Measurements from ENCODE around the gene RNF141.

The RNF141 gene

DNA sequence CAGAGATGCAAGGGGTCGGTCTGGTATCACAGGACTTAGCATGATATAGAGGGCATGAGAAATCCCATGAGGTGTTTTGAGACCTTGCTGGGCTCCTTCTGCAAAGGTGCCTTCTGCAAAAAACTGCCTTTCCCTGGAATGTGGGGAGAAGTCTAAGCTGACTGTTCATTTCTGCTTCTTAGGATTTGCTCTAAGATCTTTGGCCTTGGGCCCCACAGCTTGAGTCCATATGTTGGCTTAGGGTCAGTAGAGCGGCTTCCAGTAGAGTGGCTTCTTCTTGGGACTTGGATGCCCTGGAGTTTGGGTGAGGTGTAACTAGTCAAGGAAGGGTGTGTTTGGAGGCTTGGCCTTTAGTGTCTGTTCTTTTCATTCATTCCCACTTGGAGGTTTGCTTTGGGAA, 48.9 kb downstream of the RNF141 start:
- H3K36me3 ChIP-seq (ENCODE audit: insufficient read depth, low read length), result no peaks in the 10 kb centered on the region

GRCh38 chr11:10490398-10491241, 50.4 kb downstream of the RNF141 start:
- H3K27ac ChIP-seq, result no peak overlapping the region
- no peak overlapping the region for H3K4me3 ChIP-seq
- H3K9ac ChIP-seq (ENCODE audit: insufficient read length), result no peak overlapping the region
- no peaks in the 10 kb centered on the region for H3K36me3 ChIP-seq (ENCODE audit: insufficient read depth, low read length)
- TF ChIP-seq POLR2AphosphoS5 (IDR thresholded peaks at IDR 0.05; ENCODE audit: borderline replicate concordance, low read depth, low read length) (no peak), EZH2 (IDR thresholded peaks at IDR 0.05) (no peak), FOXP2 (optimal IDR thresholded peaks at IDR 0.05; ENCODE audit: control extremely low read depth, extremely low read length, insufficient read depth) (no peak)
- no peak for DNase-seq (ENCODE audit: low read depth, low spot score)
- no peaks in the 10 kb centered on the region for H3K9me3 ChIP-seq (ENCODE audit: low read depth, low read length)

More for the DNA sequence above, 48.9 kb downstream of the RNF141 start:
- TF ChIP-seq EZH2 (IDR thresholded peaks at IDR 0.05) (no peak), POLR2AphosphoS5 (IDR thresholded peaks at IDR 0.05; ENCODE audit: borderline replicate concordance, low read depth, low read length) (no peak), FOXP2 (optimal IDR thresholded peaks at IDR 0.05; ENCODE audit: control extremely low read depth, extremely low read length, insufficient read depth) (no peak)
- DNase-seq (ENCODE audit: low read depth, low spot score), result no peak
- H3K9ac ChIP-seq (ENCODE audit: insufficient read length), result no peak overlapping the region
- H3K4me3 ChIP-seq, result no peak overlapping the region
- no peak overlapping the region for H3K27ac ChIP-seq
- no peaks in the 10 kb centered on the region for H3K9me3 ChIP-seq (ENCODE audit: low read depth, low read length)

- H3K36me3 ChIP-seq (ENCODE audit: insufficient read depth, low read length), result no peaks in the 10 kb centered on the region
- DNase-seq (ENCODE audit: low read depth, low spot score), result no peak
- no peaks in the 10 kb centered on the region for H3K9me3 ChIP-seq (ENCODE audit: low read depth, low read length)
- H3K9ac ChIP-seq (ENCODE audit: insufficient read length), result no peak overlapping the region
- H3K27ac ChIP-seq, result no peak overlapping the region
- no peak overlapping the region for H3K4me3 ChIP-seq
- TF ChIP-seq FOXP2 (optimal IDR thresholded peaks at IDR 0.05; ENCODE audit: control extremely low read depth, extremely low read length, insufficient read depth) (no peak), POLR2AphosphoS5 (IDR thresholded peaks at IDR 0.05; ENCODE audit: borderline replicate concordance, low read depth, low read length) (no peak), EZH2 (IDR thresholded peaks at IDR 0.05) (no peak)
These were observed 51.0 kb downstream of the RNF141 start for GRCh38 chr11:10490032-10490397.

DNA sequence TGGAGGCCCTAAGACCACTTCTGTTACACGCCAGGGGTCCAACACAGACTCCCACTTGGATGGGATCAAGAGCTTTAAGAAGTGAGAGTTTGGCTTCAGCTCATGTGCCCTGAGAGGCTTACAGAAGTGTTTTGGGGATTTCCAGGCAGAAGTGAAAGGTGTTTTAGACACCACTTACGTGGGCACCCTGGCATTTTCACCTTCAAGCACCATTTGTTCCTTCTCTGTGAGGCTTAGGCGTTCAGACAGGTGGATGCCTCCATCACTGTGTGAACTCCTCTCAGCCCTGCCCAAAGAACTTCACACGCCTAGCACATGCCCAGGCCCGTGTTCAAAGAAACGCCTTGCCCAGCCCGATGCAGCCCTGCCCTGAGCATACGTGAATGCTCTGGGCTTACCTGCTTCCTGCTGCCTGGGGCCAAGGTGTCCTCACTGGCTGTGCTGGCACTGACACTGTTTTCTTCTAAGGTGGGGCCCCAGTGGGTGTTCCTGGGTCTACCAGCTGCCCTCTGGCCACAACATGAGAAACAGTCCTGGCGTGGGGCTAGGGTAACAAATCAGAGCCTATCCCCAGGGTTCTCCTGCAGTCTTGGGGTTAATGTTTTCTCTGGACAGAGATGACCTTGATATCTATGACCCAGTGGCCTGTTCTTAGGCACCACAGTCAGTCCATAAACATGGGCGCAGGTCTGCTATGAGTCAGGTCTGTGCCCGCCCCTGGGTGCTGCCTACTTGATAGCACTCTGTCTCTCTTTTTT, 51.9 kb downstream of the RNF141 start:
- Histone ChIP-seq H3K9me3 (ENCODE audit: low read depth, low read length) (no peaks in the 10 kb centered on the region), H3K27ac (no peak overlapping the region), H3K36me3 (ENCODE audit: insufficient read depth, low read length) (no peaks in the 10 kb centered on the region), H3K9ac (ENCODE audit: insufficient read length) (no peak overlapping the region), H3K4me3 (no peak overlapping the region)
- DNase-seq (ENCODE audit: low read depth, low spot score), result no peak
- TF ChIP-seq FOXP2 (optimal IDR thresholded peaks at IDR 0.05; ENCODE audit: control extremely low read depth, extremely low read length, insufficient read depth), result no peak

DNA sequence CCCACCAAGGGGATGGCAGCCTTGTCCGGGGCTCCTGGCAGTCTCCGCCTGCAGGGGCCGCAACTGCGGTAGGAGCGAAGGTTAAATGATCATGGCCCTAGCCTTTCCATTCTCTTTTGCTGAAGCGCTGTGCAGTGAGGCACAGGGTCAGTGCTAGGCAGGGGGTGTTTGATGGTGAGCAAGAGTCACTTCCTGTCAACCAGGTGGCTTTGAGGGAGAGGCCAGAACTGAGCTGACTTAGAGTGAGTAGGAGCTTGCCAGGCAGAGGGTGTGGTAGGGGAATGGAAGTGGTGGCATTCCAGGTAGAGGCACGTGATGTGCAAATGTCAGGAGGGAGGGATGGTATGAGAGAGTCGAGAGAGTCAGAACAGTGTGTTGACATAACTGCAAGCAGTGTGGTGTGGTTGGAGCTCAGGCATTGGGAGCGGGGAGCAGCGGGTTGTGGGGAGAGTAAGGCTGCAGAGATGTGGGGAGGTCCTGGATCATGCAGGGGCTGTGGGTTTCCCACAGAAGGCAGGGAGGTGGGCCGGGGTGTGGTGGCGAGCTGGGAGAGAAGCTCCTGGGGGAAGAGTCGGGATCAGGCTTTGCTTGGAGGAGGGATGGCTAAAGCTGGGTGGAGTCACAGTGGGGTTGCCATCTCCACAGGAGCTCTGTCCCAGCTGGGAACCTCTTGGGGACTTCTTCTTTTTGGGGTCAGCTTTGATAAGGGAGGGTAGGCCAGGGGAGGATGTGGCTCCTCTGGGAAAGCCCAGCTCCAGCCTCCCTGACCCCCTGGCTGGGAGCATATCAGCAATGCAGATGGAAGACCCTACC, 52.7 kb downstream of the RNF141 start:
- no peak for DNase-seq (ENCODE audit: low read depth, low spot score)
- Histone ChIP-seq H3K4me3 (no peak overlapping the region), H3K9me3 (ENCODE audit: low read depth, low read length) (no peaks in the 10 kb centered on the region), H3K36me3 (ENCODE audit: insufficient read depth, low read length) (no peaks in the 10 kb centered on the region), H3K27ac (no peak overlapping the region), H3K9ac (ENCODE audit: insufficient read length) (no peak overlapping the region)
- no peak for TF ChIP-seq EZH2 (IDR thresholded peaks at IDR 0.05)
- TF ChIP-seq POLR2AphosphoS5 (IDR thresholded peaks at IDR 0.05; ENCODE audit: borderline replicate concordance, low read depth, low read length), result no peak
- no peak for TF ChIP-seq FOXP2 (optimal IDR thresholded peaks at IDR 0.05; ENCODE audit: control extremely low read depth, extremely low read length, insufficient read depth)

GRCh38 chr11:10487002-10487647, 53.9 kb downstream of the RNF141 start:
- no peak overlapping the region for H3K9ac ChIP-seq (ENCODE audit: insufficient read length)
- no peaks in the 10 kb centered on the region for H3K9me3 ChIP-seq (ENCODE audit: low read depth, low read length)
- H3K4me3 ChIP-seq, result no peak overlapping the region
- no peak for TF ChIP-seq EZH2 (IDR thresholded peaks at IDR 0.05)
- no peak for TF ChIP-seq FOXP2 (optimal IDR thresholded peaks at IDR 0.05; ENCODE audit: control extremely low read depth, extremely low read length, insufficient read depth)
- no peak for TF ChIP-seq POLR2AphosphoS5 (IDR thresholded peaks at IDR 0.05; ENCODE audit: borderline replicate concordance, low read depth, low read length)
- no peak for DNase-seq (ENCODE audit: low read depth, low spot score)
- no peaks in the 10 kb centered on the region for H3K36me3 ChIP-seq (ENCODE audit: insufficient read depth, low read length)
- no peak overlapping the region for H3K27ac ChIP-seq

GRCh38 chr11:10486161-10486840, 54.7 kb downstream of the RNF141 start:
- no peaks in the 10 kb centered on the region for H3K36me3 ChIP-seq (ENCODE audit: insufficient read depth, low read length)
- H3K27ac ChIP-seq, result no peak overlapping the region
- H3K4me3 ChIP-seq, result no peak overlapping the region
- no peaks in the 10 kb centered on the region for H3K9me3 ChIP-seq (ENCODE audit: low read depth, low read length)
- no peak overlapping the region for H3K9ac ChIP-seq (ENCODE audit: insufficient read length)
- TF ChIP-seq POLR2AphosphoS5 (IDR thresholded peaks at IDR 0.05; ENCODE audit: borderline replicate concordance, low read depth, low read length) (no peak), EZH2 (IDR thresholded peaks at IDR 0.05) (no peak), FOXP2 (optimal IDR thresholded peaks at IDR 0.05; ENCODE audit: control extremely low read depth, extremely low read length, insufficient read depth) (no peak)
- DNase-seq (ENCODE audit: low read depth, low spot score), result no peak

All from SK-N-MC (cell line).